A549 (cell line): ENCODE measurements around the gene SLC27A1. TPM values are rescaled to one million over a fixed set of nuclear protein-coding genes. Genes with fewer than 3 reads are reported as not detected.
A peak's percentile ranks its signal among the peaks of the same experiment; 100 is the strongest.

ENCODE experiments used
- ATAC-seq, 2 experiments: fragments of 200-7000 bp in 1 of 2; fragments of >200 bp in 1 of 2; cut with Nextera tagmentation in 1 of 2; cut with Tn5 transposase in 1 of 2; 3 replicates each; pipeline versions ENCODE4 v1.8.0 to v1.9.1; 2018 to 2020; ENCODE audit warnings: mild to moderate bottlenecking in 1 of 2, moderate library complexity in 1 of 2
- CTCF ChIA-PET: fragments of 300-600 bp; sonication (Branson Sonifier 250); formaldehyde crosslinking; extraction: SDS; loops from one replicate; lab custom pipeline; 2021; ENCODE audit warnings: antibody characterized with exemption, inconsistent platforms; lab: Yijun Ruan, JAX
- POLR2A ChIA-PET: fragments of 350-600 bp; formaldehyde crosslinking; extraction: SDS; loops from one replicate; lab custom pipeline; 2021; ENCODE audit warnings: antibody characterized with exemption, inconsistent platforms; lab: Yijun Ruan, JAX
- DNase-seq, 2 experiments: peaks; one replicate each; pipeline versions ENCODE4 v3.0.0 to v3.0.0-alpha.2; 2011 to 2016; ENCODE audit warnings: low read depth in 1 of 2, low spot score in 1 of 2
- FAIRE-seq: peaks from 2 replicates; lab custom pipeline; 2011; peaks lifted over from hg19 to GRCh38; lab: Jason Lieb, UNC
- H3K27ac ChIP-seq, 2 experiments: fragments of >200 bp; sonication (Bioruptor Twin); formaldehyde crosslinking; 3 replicates each; pipeline ENCODE4 v1.5.1; 2016 to 2017
- H3K4me1 ChIP-seq: fragments of >200 bp; sonication (Bioruptor Twin); formaldehyde crosslinking; 3 replicates; pipeline ENCODE4 v1.6.1; 2016
- H3K4me2 ChIP-seq: fragments of >200 bp; sonication (Bioruptor Twin); formaldehyde crosslinking; 3 replicates; pipeline ENCODE4 v1.6.1; 2016
- H3K4me3 ChIP-seq: fragments of >200 bp; sonication (Bioruptor Twin); formaldehyde crosslinking; 3 replicates; pipeline ENCODE4 v1.5.1; 2016
- H3K9me3 ChIP-seq: fragments of >200 bp; sonication (Bioruptor Twin); formaldehyde crosslinking; 3 replicates; pipeline ENCODE4 v1.6.1; 2016
- BHLHE40 ChIP-seq: IDR thresholded peaks from 2 replicates; pipeline ENCODE4 v1.6.1; 2012; ENCODE audit warnings: low read depth, low read length, inconsistent platforms
- CBX8 ChIP-seq: fragments of 200-600 bp; sonication (generic); IDR thresholded peaks from 2 replicates; pipeline ENCODE4 v1.6.1; 2016
- CEBPB ChIP-seq, 2 experiments: fragments of >200 bp in 1 of 2; sonication (Bioruptor Twin) in 1 of 2; formaldehyde crosslinking in 1 of 2; IDR thresholded peaks; 2 replicates each; pipeline ENCODE4 v1.6.1; 2012 to 2016
- CHD4 ChIP-seq: fragments of 200-600 bp; sonication (generic); IDR thresholded peaks from 2 replicates; pipeline ENCODE4 v1.6.1; 2016; ENCODE audit warnings: antibody characterized with exemption, mild to moderate bottlenecking, borderline replicate concordance
- EP300 ChIP-seq, 2 experiments: fragments of >200 bp; sonication (Bioruptor Twin); formaldehyde crosslinking; IDR thresholded peaks; 2 replicates in 1 of 2; 3 replicates in 1 of 2; pipeline ENCODE4 v1.6.1; 2016 to 2017
- ESRRA ChIP-seq: fragments of 150-350 bp; IDR thresholded peaks from 2 replicates; pipeline ENCODE4 v1.6.1; 2014; ENCODE audit warnings: mild to moderate bottlenecking, low read length, borderline replicate concordance
- FOSB ChIP-seq: fragments of 250-450 bp; sonication (Bioruptor Pico); IDR thresholded peaks from 2 replicates; pipeline ENCODE4 v1.5.0; 2020; ENCODE audit warnings: mild to moderate bottlenecking, moderate library complexity
- FOSL2 ChIP-seq, 2 experiments: fragments of 450-650 bp in 1 of 2; fragments of >200 bp in 1 of 2; sonication (Bioruptor Twin) in 1 of 2; formaldehyde crosslinking; IDR thresholded peaks; 2 replicates each; pipeline versions ENCODE4 v1.5.0 to v1.6.1; 2016 to 2020; ENCODE audit warnings: mild to moderate bottlenecking in 1 of 2, moderate library complexity in 1 of 2
- HES2 ChIP-seq: fragments of >200 bp; sonication (Bioruptor Twin); formaldehyde crosslinking; IDR thresholded peaks from 2 replicates; pipeline ENCODE4 v1.6.1; 2016
- HOXA7 ChIP-seq: fragments of 250-450 bp; sonication (Bioruptor Pico); IDR thresholded peaks from 2 replicates; pipeline ENCODE4 v1.5.0; 2020; ENCODE audit warnings: mild to moderate bottlenecking, moderate library complexity
- HOXB5 ChIP-seq: fragments of 250-450 bp; sonication (Bioruptor Pico); IDR thresholded peaks from 2 replicates; pipeline ENCODE4 v1.5.0; 2020; ENCODE audit warnings: mild to moderate bottlenecking, moderate library complexity
- KDM1A ChIP-seq: fragments of 200-600 bp; sonication (generic); IDR thresholded peaks from 2 replicates; pipeline ENCODE4 v1.6.1; 2016; ENCODE audit warnings: low read depth, mild to moderate bottlenecking
- MAZ ChIP-seq: fragments of 150-350 bp; IDR thresholded peaks from 2 replicates; pipeline ENCODE4 v1.6.1; 2014; ENCODE audit warnings: antibody characterized with exemption, low read depth, low read length, borderline replicate concordance
- MYC ChIP-seq: IDR thresholded peaks from 2 replicates; pipeline ENCODE4 v1.6.1; 2012; ENCODE audit warnings: mild to moderate bottlenecking, inconsistent platforms, low read length, improper control_type of control experiment, borderline replicate concordance
- NFE2L2 ChIP-seq: fragments of 150-350 bp; conservative IDR thresholded peaks from 2 replicates; pipeline ENCODE4 v1.6.1; 2014; ENCODE audit warnings: low read length
- NR3C1 ChIP-seq: fragments of >200 bp; sonication (Bioruptor Twin); formaldehyde crosslinking; IDR thresholded peaks from 3 replicates; pipeline ENCODE4 v1.6.1; 2017
- POLR2A ChIP-seq: IDR thresholded peaks from 2 replicates; pipeline ENCODE4 v1.6.1; 2012; ENCODE audit warnings: mild to moderate bottlenecking, low read length
- RNF2 ChIP-seq: fragments of 200-600 bp; sonication (generic); IDR thresholded peaks from 2 replicates; pipeline ENCODE4 v1.6.1; 2016; ENCODE audit warnings: low read depth, mild to moderate bottlenecking, antibody characterized with exemption, moderate library complexity, borderline replicate concordance
- SMC3 ChIP-seq: fragments of >200 bp; sonication (Bioruptor Twin); formaldehyde crosslinking; IDR thresholded peaks from 3 replicates; pipeline ENCODE4 v1.6.1; 2018; ENCODE audit warnings: inconsistent platforms
- SREBF2 ChIP-seq: fragments of 450-650 bp; IDR thresholded peaks from 2 replicates; pipeline ENCODE4 v1.6.1; 2014; ENCODE audit warnings: mild to moderate bottlenecking, moderate library complexity
- TFCP2L1 ChIP-seq: fragments of 250-450 bp; sonication (Bioruptor Pico); IDR thresholded peaks from 2 replicates; pipeline ENCODE4 v1.5.0; 2021; ENCODE audit warnings: mild to moderate bottlenecking
- ZNF302 ChIP-seq: fragments of 250-450 bp; sonication (Bioruptor Pico); IDR thresholded peaks from 2 replicates; pipeline ENCODE4 v1.9.0; 2021; ENCODE audit warnings: inconsistent platforms, mild to moderate bottlenecking, moderate library complexity
- WGBS: methylation state at CpG from one replicate; pipeline ENCODE4 v1.1.6; 2017; ENCODE audit errors: missing lambda C conversion rate; 5-methylcytosine and 5-hydroxymethylcytosine counted together
- polyA plus RNA-seq, 4 experiments: library from polyadenylated mRNA; depleted of rRNA in 3 of 4; stranded (reverse); fragments of >200 nt; fragmentation: RNase III in 1 of 4; extraction: RNeasy Plus Mini Kit Qiagen cat#74134 plus additional on column Dnase treatment in 1 of 4; gene quantifications; 2 replicates in 3 of 4; 3 replicates in 1 of 4; pipeline ENCODE4 v1.2.3, GENCODE V29; 2011 to 2017
- TF ChIP-seq, protein P1 (sequence below): IDR thresholded peaks from 2 replicates; pipeline ENCODE4 v1.6.1; 2012; ENCODE audit warnings: low read depth, borderline replicate concordance
- TF ChIP-seq, protein P2 (sequence below): IDR thresholded peaks from 2 replicates; pipeline ENCODE4 v1.6.1; 2012
- TF ChIP-seq, protein P3 (sequence below): fragments of 250-450 bp; sonication (Bioruptor Pico); IDR thresholded peaks from 2 replicates; pipeline ENCODE4 v1.5.0; 2021; ENCODE audit warnings: mild to moderate bottlenecking, moderate library complexity, borderline replicate concordance

The SLC27A1 gene
- polyA plus RNA-seq, 2 of the 4 experiments (the other 2 are of a cell fraction) = 1.8 to 2.5 TPM

DNA sequence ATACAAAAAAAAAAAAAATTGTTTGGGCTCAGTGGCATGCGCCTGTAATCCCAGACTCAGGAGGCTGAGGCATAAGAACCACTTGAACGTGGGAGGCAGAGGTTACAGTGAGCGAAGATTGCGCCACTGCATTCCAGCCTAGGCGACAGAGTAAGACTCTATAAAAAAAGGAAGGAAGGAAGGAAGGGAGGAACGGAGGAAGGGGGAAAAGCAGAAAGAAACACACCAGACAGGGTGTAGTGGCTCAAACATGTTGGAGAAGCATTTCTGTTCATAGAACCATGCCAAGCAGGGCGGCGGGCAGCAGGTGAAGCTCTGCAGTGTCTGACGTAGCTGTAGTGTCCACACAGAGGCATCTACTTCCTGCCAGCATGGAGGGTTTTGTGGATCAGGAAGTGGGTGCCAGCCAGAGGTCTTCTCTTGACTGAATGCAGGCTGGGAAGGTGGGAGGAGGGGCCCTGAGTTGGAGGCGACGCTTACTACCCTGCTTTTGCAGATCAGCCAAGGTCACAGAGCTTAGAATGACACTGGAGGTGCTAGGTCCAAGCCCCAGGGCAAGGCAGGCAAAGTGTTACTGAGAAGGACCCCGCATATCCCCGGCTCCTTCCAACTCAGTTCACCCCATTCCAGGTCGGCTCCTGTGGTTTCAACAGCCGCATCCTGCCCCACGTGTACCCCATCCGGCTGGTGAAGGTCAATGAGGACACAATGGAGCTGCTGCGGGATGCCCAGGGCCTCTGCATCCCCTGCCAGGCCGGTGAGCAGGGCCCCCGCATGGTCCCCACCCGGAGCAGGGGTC, 29.5 kb downstream of the SLC27A1 start:
- 80% methylated on average over 18 of the region's 21 CpGs for WGBS
- no peak for FAIRE-seq

GRCh38 chr19:17500447-17501198, 30.3 kb downstream of the SLC27A1 start:
- Histone ChIP-seq H3K4me2 (no peak overlapping the region), H3K4me1 (peaks cover 7% of the 10 kb centered on the region; the same call in 1 of the 3 replicates), H3K9me3 (no peaks in the 10 kb centered on the region), H3K27ac (no peak overlapping the region), H3K4me3 (no peak overlapping the region)
- ATAC-seq (no peak), DNase-seq (no peak), FAIRE-seq (no peak)
- ChIA-PET CTCF (interaction anchor here (1.3 kb wide), 1 partner anchor 274 kb away, joined by 4 read pairs; no protein-coding TSS in a partner anchor), POLR2A (no interaction called here)
- no peak for TF ChIP-seq NR3C1
- no peak for TF ChIP-seq FOSB (CRISPR knock-in tag)
- no peak for TF ChIP-seq HOXB5
- no peak for TF ChIP-seq SMC3
- no peak for TF ChIP-seq ESRRA
- no peak for TF ChIP-seq CBX8
- TF ChIP-seq HOXA7 (CRISPR knock-in tag) = no peak
- TF ChIP-seq SREBF2 = no peak
- no peak for TF ChIP-seq NFE2L2
- TF ChIP-seq KDM1A = no peak
- WGBS = 94% methylated on average over 13 of the region's 27 CpGs

More for the DNA sequence above, 29.5 kb downstream of the SLC27A1 start:
- Histone ChIP-seq H3K4me3 (no peak overlapping the region), H3K4me1 (peaks cover 7% of the 10 kb centered on the region; the same call in 1 of the 3 replicates), H3K9me3 (no peaks in the 10 kb centered on the region), H3K27ac (peak overlapping the region in 1 of 2 experiments; percentile 34; a peak in 1 of 6 replicates), H3K4me2 (no peak overlapping the region)
- ChIA-PET CTCF (interaction anchor here (1.3 kb wide), 1 partner anchor 275 kb away, joined by 4 read pairs; no protein-coding TSS in a partner anchor), POLR2A (no interaction called here)
- no peak for ATAC-seq
- TF ChIP-seq, protein P1, sequence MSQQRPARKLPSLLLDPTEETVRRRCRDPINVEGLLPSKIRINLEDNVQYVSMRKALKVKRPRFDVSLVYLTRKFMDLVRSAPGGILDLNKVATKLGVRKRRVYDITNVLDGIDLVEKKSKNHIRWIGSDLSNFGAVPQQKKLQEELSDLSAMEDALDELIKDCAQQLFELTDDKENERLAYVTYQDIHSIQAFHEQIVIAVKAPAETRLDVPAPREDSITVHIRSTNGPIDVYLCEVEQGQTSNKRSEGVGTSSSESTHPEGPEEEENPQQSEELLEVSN = no peak
- no peak for TF ChIP-seq BHLHE40
- TF ChIP-seq TFCP2L1 (CRISPR knock-in tag) = no peak
- TF ChIP-seq HES2 = no peak
- TF ChIP-seq POLR2A = no peak
- no peak for TF ChIP-seq EP300 (IDR thresholded peaks at IDR 0.05)
- TF ChIP-seq CEBPB (IDR thresholded peaks at IDR 0.05) = 0 out of 4 replicates have a peak, but pooled peaks of 1 of the 2 experiments have one; percentile 31
- DNase-seq = no peak

DNA sequence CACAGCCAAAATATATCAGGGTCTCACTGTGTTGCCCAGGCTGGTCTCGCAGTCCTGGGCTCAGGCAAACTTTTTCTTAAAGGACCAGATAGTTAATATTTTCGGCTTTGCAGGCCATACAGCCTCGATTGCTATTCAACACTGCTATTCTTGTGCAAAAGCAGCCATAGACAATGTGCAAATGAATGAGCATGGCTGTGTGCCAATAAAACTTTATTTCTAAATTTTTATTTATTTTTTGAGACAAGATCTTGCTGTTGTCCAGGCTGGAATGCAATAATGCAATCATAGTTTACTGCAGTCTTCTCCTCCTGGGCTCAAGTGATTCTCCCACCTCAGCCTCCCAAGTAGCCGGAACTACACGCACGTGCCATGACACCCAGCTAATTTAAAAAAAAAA, 32.9 kb downstream of the SLC27A1 start:
- Histone ChIP-seq H3K27ac (no peak overlapping the region), H3K4me3 (no peak overlapping the region), H3K4me2 (no peak overlapping the region), H3K9me3 (no peaks in the 10 kb centered on the region), H3K4me1 (peaks cover 14% of the 10 kb centered on the region)
- FAIRE-seq (no peak), ATAC-seq (no peak), DNase-seq (no peak)
- 82% methylated on average over 6 of the region's 6 CpGs for WGBS
- POLR2A ChIA-PET = interaction anchor here (0.7 kb wide), 1 partner anchor 57 kb away, joined by 7 read pairs; no protein-coding TSS in a partner anchor
- CTCF ChIA-PET = no interaction called here
- no peak for TF ChIP-seq MYC
- no peak for TF ChIP-seq EP300 (IDR thresholded peaks at IDR 0.05)
- no peak for TF ChIP-seq RNF2
- no peak for TF ChIP-seq MAZ
- no peak for TF ChIP-seq ZNF302 (CRISPR knock-in tag)
- no peak for TF ChIP-seq FOSL2 (IDR thresholded peaks at IDR 0.05)
- TF ChIP-seq FOSL2 (CRISPR knock-in tag; IDR thresholded peaks at IDR 0.05) = no peak
- no peak for TF ChIP-seq CHD4
- TF ChIP-seq, protein P2, sequence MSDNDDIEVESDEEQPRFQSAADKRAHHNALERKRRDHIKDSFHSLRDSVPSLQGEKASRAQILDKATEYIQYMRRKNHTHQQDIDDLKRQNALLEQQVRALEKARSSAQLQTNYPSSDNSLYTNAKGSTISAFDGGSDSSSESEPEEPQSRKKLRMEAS = no peak
- TF ChIP-seq FOSB (CRISPR knock-in tag) = no peak
- TF ChIP-seq, protein P3, sequence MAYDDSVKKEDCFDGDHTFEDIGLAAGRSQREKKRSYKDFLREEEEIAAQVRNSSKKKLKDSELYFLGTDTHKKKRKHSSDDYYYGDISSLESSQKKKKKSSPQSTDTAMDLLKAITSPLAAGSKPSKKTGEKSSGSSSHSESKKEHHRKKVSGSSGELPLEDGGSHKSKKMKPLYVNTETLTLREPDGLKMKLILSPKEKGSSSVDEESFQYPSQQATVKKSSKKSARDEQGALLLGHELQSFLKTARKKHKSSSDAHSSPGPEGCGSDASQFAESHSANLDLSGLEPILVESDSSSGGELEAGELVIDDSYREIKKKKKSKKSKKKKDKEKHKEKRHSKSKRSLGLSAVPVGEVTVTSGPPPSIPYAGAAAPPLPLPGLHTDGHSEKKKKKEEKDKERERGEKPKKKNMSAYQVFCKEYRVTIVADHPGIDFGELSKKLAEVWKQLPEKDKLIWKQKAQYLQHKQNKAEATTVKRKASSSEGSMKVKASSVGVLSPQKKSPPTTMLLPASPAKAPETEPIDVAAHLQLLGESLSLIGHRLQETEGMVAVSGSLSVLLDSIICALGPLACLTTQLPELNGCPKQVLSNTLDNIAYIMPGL (CRISPR knock-in tag) = no peak
- TF ChIP-seq, protein P1 = no peak
- no peak for TF ChIP-seq SREBF2
